ENCODE measurements around the gene PLEKHD1.

- TF ChIP-seq STAT6 (CRISPR knock-in tag; conservative IDR thresholded peaks at IDR 0.05; ENCODE audit: low read depth) = no peak
- TF ChIP-seq CDX4 (CRISPR knock-in tag; IDR thresholded peaks at IDR 0.05; ENCODE audit: borderline replicate concordance) = no peak
- no peak for TF ChIP-seq CTCF (IDR thresholded peaks at IDR 0.05)
- TF ChIP-seq ZNF121 (CRISPR knock-in tag; IDR thresholded peaks at IDR 0.05) = no peak
- TF ChIP-seq ETV6 (CRISPR knock-in tag; IDR thresholded peaks at IDR 0.05) = no peak
- TF ChIP-seq ZBTB21 (CRISPR knock-in tag; IDR thresholded peaks at IDR 0.05; ENCODE audit: borderline replicate concordance) = no peak
Observed at GRCh38 chr14:69554500-69554899, 70.0 kb downstream of the PLEKHD1 start.
